ENCODE data around the gene GOLIM4.
"Not testable (repeated sequence)": the region's sequence is repeated elsewhere in the genome, so short reads cannot be mapped to it uniquely, and the experiment has no call there.

The GOLIM4 gene

GRCh38 chr3:168138421-168138820 lies 42.7 kb upstream of the GOLIM4 start:
- Histone ChIP-seq H3K79me2 (ENCODE audit: low read length) (no peaks in the 10 kb centered on the region), H3K9me3 (ENCODE audit: insufficient read depth, low read length) (no peaks in the 10 kb centered on the region), H3K4me3 (ENCODE audit: low read length) (no peak overlapping the region), H3K36me3 (replicated peaks; ENCODE audit: low read depth, low read length) (no peaks in the 10 kb centered on the region), H3K27me3 (ENCODE audit: low read depth, low read length) (no peaks in the 10 kb centered on the region), H3K4me1 (ENCODE audit: low read length) (peaks cover 43% of the 10 kb centered on the region), H3K4me2 (ENCODE audit: low read length) (peak overlapping the region; percentile 16; the same call in 1 of the 2 replicates), H4K20me1 (ENCODE audit: insufficient read depth, low read length) (no peaks in the 10 kb centered on the region), H2AFZ (ENCODE audit: low read depth, low read length) (no peak overlapping the region), H3K9ac (ENCODE audit: low read length) (no peak overlapping the region), H3K27ac (ENCODE audit: low read length) (no peak overlapping the region)
- TF ChIP-seq CTCF (IDR thresholded peaks at IDR 0.05; ENCODE audit: low read depth, low read length): no peak
- TF ChIP-seq EZH2phosphoT487 (IDR thresholded peaks at IDR 0.05; ENCODE audit: low read depth): no peak

- TF ChIP-seq EZH2phosphoT487 (IDR thresholded peaks at IDR 0.05; ENCODE audit: low read depth) (no peak), CTCF (IDR thresholded peaks at IDR 0.05; ENCODE audit: low read depth, low read length) (no peak)
- no peak overlapping the region; the same call in 1 of the 2 replicates for H2AFZ ChIP-seq (ENCODE audit: low read depth, low read length)
- no peaks in the 10 kb centered on the region for H3K9me3 ChIP-seq (ENCODE audit: insufficient read depth, low read length)
- H3K27ac ChIP-seq (ENCODE audit: low read length): peak overlapping the region; percentile 49
- peaks cover 26% of the 10 kb centered on the region for H3K4me1 ChIP-seq (ENCODE audit: low read length)
- no peaks in the 10 kb centered on the region for H4K20me1 ChIP-seq (ENCODE audit: insufficient read depth, low read length)
- peak overlapping the region; percentile 22 for H3K4me3 ChIP-seq (ENCODE audit: low read length)
- H3K36me3 ChIP-seq (replicated peaks; ENCODE audit: low read depth, low read length): no peaks in the 10 kb centered on the region
- no peak overlapping the region for H3K9ac ChIP-seq (ENCODE audit: low read length)
- H3K27me3 ChIP-seq (ENCODE audit: low read depth, low read length): no peaks in the 10 kb centered on the region
- peak overlapping the region; percentile 36 for H3K4me2 ChIP-seq (ENCODE audit: low read length)
- no peaks in the 10 kb centered on the region for H3K79me2 ChIP-seq (ENCODE audit: low read length)
Observed at GRCh38 chr3:168134931-168135330, 39.2 kb upstream of the GOLIM4 start.

- H4K20me1 ChIP-seq (ENCODE audit: insufficient read depth, low read length); H3K27ac ChIP-seq (ENCODE audit: low read length); H3K4me2 ChIP-seq (ENCODE audit: low read length): not testable (repeated sequence)
Observed at GRCh38 chr3:168130250-168130649, 34.5 kb upstream of the GOLIM4 start.

GRCh38 chr3:168128463-168128862 lies 32.7 kb upstream of the GOLIM4 start:
- H3K27ac ChIP-seq (ENCODE audit: low read length); H3K27me3 ChIP-seq (ENCODE audit: low read depth, low read length); H3K79me2 ChIP-seq (ENCODE audit: low read length); H2AFZ ChIP-seq (ENCODE audit: low read depth, low read length); H3K9me3 ChIP-seq (ENCODE audit: insufficient read depth, low read length); H3K36me3 ChIP-seq (replicated peaks; ENCODE audit: low read depth, low read length); H4K20me1 ChIP-seq (ENCODE audit: insufficient read depth, low read length); H3K4me2 ChIP-seq (ENCODE audit: low read length); H3K9ac ChIP-seq (ENCODE audit: low read length); H3K4me3 ChIP-seq (ENCODE audit: low read length): not testable (repeated sequence)
- peaks cover 16% of the 10 kb centered on the region for H3K4me1 ChIP-seq (ENCODE audit: low read length)

More at GRCh38 chr3:168130250-168130649, 34.5 kb upstream of the GOLIM4 start:
- not testable (repeated sequence) for H3K4me1 ChIP-seq (ENCODE audit: low read length); H3K4me3 ChIP-seq (ENCODE audit: low read length); H3K36me3 ChIP-seq (replicated peaks; ENCODE audit: low read depth, low read length); H2AFZ ChIP-seq (ENCODE audit: low read depth, low read length); H3K9me3 ChIP-seq (ENCODE audit: insufficient read depth, low read length); H3K9ac ChIP-seq (ENCODE audit: low read length); H3K27me3 ChIP-seq (ENCODE audit: low read depth, low read length); H3K79me2 ChIP-seq (ENCODE audit: low read length)

GRCh38 chr3:168127466-168127865 lies 31.7 kb upstream of the GOLIM4 start:
- Histone ChIP-seq H3K4me1 (ENCODE audit: low read length) (peaks cover 16% of the 10 kb centered on the region), H3K9ac (ENCODE audit: low read length) (no peak overlapping the region), H3K27ac (ENCODE audit: low read length) (no peak overlapping the region), H3K36me3 (replicated peaks; ENCODE audit: low read depth, low read length) (peaks cover 3% of the 10 kb centered on the region), H3K27me3 (ENCODE audit: low read depth, low read length) (no peaks in the 10 kb centered on the region), H3K9me3 (ENCODE audit: insufficient read depth, low read length) (no peaks in the 10 kb centered on the region), H3K79me2 (ENCODE audit: low read length) (no peaks in the 10 kb centered on the region), H3K4me3 (ENCODE audit: low read length) (no peak overlapping the region), H3K4me2 (ENCODE audit: low read length) (no peak overlapping the region), H4K20me1 (ENCODE audit: insufficient read depth, low read length) (no peaks in the 10 kb centered on the region), H2AFZ (ENCODE audit: low read depth, low read length) (no peak overlapping the region)
- no peak for TF ChIP-seq CTCF (IDR thresholded peaks at IDR 0.05; ENCODE audit: low read depth, low read length)
- no peak for TF ChIP-seq EZH2phosphoT487 (IDR thresholded peaks at IDR 0.05; ENCODE audit: low read depth)
